ENCODE measurements around the gene HIVEP2.

Gene HIVEP2

GRCh38 chr6:142760152-142760551, 184.8 kb downstream of the HIVEP2 start:
- TF ChIP-seq, protein P1, sequence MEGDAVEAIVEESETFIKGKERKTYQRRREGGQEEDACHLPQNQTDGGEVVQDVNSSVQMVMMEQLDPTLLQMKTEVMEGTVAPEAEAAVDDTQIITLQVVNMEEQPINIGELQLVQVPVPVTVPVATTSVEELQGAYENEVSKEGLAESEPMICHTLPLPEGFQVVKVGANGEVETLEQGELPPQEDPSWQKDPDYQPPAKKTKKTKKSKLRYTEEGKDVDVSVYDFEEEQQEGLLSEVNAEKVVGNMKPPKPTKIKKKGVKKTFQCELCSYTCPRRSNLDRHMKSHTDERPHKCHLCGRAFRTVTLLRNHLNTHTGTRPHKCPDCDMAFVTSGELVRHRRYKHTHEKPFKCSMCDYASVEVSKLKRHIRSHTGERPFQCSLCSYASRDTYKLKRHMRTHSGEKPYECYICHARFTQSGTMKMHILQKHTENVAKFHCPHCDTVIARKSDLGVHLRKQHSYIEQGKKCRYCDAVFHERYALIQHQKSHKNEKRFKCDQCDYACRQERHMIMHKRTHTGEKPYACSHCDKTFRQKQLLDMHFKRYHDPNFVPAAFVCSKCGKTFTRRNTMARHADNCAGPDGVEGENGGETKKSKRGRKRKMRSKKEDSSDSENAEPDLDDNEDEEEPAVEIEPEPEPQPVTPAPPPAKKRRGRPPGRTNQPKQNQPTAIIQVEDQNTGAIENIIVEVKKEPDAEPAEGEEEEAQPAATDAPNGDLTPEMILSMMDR (IDR thresholded peaks at IDR 0.05): no peak
- Histone ChIP-seq H3K4me1 (ENCODE audit: control insufficient read depth in 1 of 2, insufficient read depth in 1 of 2, low read depth in 1 of 2, low read length in 1 of 2) (no peaks in the 10 kb centered on the region), H3K4me3 (ENCODE audit: low read depth in 1 of 2, low read length in 1 of 2) (no peak overlapping the region), H3K9me3 (no peaks in the 10 kb centered on the region), H3K36me3 (peaks cover 12% of the 10 kb centered on the region), H3K27ac (no peak overlapping the region), H3K27me3 (no peaks in the 10 kb centered on the region)

DNA sequence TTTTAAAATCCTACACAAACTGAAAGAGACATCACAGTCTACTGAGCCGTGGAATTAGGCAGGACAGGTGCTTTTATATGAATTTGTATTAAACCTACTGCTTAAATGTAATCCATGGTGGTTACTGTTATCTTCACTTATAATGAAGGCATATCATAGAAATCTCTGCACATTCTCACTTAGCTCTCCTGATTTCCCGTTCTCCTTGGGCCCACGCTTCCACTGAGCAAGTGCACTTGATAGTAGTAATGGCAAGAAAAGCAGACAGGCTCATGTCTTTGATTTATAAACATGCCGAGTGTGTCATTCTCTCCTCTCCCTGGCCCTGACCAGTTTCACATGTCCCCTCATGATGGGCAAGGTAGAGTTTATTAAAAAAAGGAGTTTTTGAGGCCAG, 186.3 kb downstream of the HIVEP2 start:
- Histone ChIP-seq H3K4me3 (ENCODE audit: low read depth in 1 of 2, low read length in 1 of 2) (no peak overlapping the region), H3K9me3 (no peaks in the 10 kb centered on the region), H3K4me1 (ENCODE audit: control insufficient read depth in 1 of 2, insufficient read depth in 1 of 2, low read depth in 1 of 2, low read length in 1 of 2) (no peaks in the 10 kb centered on the region), H3K36me3 (peaks cover 12% of the 10 kb centered on the region), H3K27ac (no peak overlapping the region), H3K27me3 (no peaks in the 10 kb centered on the region)
- TF ChIP-seq, protein P1 (IDR thresholded peaks at IDR 0.05): no peak

DNA sequence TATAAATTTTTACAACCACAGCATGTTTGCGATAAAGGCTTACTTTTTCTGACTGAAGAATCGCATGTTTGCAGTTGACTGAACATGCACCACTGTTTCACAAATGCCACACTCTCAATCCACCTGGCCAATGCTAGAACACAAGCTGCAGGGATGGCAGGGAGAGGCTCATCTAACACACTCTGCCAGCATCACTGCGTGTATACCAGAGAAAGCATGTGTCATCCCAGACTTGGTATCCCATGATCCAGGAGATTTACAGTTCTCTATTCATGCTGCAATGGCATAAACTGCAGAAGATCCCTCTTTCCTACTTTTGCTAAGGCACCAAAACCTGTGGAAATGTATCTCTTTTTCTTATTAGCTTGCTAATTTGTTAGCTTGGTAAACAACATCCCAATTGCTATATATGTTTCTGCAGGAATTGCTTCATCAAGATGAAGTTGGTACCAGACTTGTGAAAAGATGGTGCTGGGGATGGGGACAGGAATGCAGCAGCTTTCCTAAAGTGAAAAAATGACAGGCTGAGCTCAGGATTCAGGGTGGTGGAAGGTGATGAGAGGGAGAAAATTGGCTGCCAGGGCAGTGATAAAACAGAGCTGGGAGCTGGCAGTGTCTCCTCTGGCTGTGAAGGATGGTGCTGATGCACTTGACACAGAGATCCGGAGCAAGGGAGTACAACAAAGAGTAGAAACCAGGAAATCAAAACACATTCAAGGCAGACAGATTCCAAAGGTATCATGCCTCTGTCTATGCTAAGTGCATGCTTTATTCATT, 186.9 kb downstream of the HIVEP2 start:
- Histone ChIP-seq H3K9me3 (no peaks in the 10 kb centered on the region), H3K4me1 (ENCODE audit: control insufficient read depth in 1 of 2, insufficient read depth in 1 of 2, low read depth in 1 of 2, low read length in 1 of 2) (no peaks in the 10 kb centered on the region), H3K27ac (no peak overlapping the region), H3K4me3 (ENCODE audit: low read depth in 1 of 2, low read length in 1 of 2) (no peak overlapping the region), H3K27me3 (no peaks in the 10 kb centered on the region), H3K36me3 (peaks cover 12% of the 10 kb centered on the region)
- TF ChIP-seq, protein P1 (IDR thresholded peaks at IDR 0.05): no peak

GRCh38 chr6:142756215-142756630, 188.8 kb downstream of the HIVEP2 start:
- no peak overlapping the region for H3K4me3 ChIP-seq (ENCODE audit: low read depth in 1 of 2, low read length in 1 of 2)
- TF ChIP-seq, protein P1 (IDR thresholded peaks at IDR 0.05): no peak
- peaks cover 12% of the 10 kb centered on the region for H3K36me3 ChIP-seq
- no peaks in the 10 kb centered on the region for H3K9me3 ChIP-seq
- H3K27ac ChIP-seq: no peak overlapping the region
- H3K4me1 ChIP-seq (ENCODE audit: control insufficient read depth in 1 of 2, insufficient read depth in 1 of 2, low read depth in 1 of 2, low read length in 1 of 2): no peaks in the 10 kb centered on the region
- no peaks in the 10 kb centered on the region for H3K27me3 ChIP-seq

DNA sequence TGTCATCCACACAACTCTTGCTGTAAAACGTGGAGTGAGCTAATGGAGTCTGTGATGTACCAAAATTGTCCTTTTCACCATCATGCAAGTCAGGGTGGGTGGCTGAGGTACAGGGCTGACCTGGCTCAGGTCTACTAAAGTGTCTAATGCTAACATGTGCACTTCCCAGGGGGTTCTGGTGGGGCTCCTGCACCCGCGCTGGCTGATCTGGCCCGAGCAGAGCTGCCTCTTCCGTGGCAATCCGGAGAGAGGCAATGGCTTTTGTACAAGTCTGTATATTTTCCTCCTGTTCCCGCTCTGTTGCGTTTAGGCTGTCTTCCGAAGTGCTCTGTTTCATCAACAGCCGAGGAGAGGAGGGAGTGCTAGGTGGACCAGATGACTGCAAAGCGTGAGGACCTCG, 191.8 kb downstream of the HIVEP2 start:
- no peaks in the 10 kb centered on the region for H3K4me1 ChIP-seq (ENCODE audit: control insufficient read depth in 1 of 2, insufficient read depth in 1 of 2, low read depth in 1 of 2, low read length in 1 of 2)
- no peaks in the 10 kb centered on the region for H3K36me3 ChIP-seq
- H3K27me3 ChIP-seq: no peaks in the 10 kb centered on the region
- H3K27ac ChIP-seq: no peak overlapping the region
- no peaks in the 10 kb centered on the region for H3K9me3 ChIP-seq
- TF ChIP-seq, protein P1 (IDR thresholded peaks at IDR 0.05): no peak
- no peak overlapping the region for H3K4me3 ChIP-seq (ENCODE audit: low read depth in 1 of 2, low read length in 1 of 2)
